Measurements from ENCODE around the gene IL17F.

The IL17F gene

DNA sequence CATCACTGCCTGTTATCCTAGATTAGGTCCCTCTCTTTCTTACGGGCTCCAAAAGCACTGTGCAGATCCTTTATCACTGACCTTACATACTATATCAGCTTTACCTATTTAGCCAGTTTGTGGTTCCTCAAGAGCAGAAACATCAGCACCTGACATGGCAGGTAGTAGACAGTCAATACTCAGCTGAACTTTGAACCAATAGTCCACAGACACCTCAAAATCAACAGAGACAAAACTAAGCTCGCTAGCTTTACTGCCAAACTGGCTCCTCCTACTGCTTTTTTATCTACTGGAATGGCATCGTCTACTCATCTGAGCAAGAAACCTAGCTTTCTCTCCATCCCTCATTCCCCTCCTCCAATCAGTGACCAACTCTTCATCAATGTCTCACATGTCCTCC lies 52.5 kb downstream of the IL17F start:
- Histone ChIP-seq H3K9ac (ENCODE audit: insufficient read length) (no peak overlapping the region), H3K4me3 (no peak overlapping the region), H3K9me3 (ENCODE audit: low read depth, low read length) (no peaks in the 10 kb centered on the region), H3K27ac (no peak overlapping the region), H3K36me3 (ENCODE audit: insufficient read depth, low read length) (no peaks in the 10 kb centered on the region)
- TF ChIP-seq POLR2AphosphoS5 (IDR thresholded peaks at IDR 0.05; ENCODE audit: borderline replicate concordance, low read depth, low read length) (no peak), FOXP2 (optimal IDR thresholded peaks at IDR 0.05; ENCODE audit: control extremely low read depth, extremely low read length, insufficient read depth) (no peak), EZH2 (IDR thresholded peaks at IDR 0.05) (no peak)
- DNase-seq (ENCODE audit: low read depth, low spot score) = no peak

DNA sequence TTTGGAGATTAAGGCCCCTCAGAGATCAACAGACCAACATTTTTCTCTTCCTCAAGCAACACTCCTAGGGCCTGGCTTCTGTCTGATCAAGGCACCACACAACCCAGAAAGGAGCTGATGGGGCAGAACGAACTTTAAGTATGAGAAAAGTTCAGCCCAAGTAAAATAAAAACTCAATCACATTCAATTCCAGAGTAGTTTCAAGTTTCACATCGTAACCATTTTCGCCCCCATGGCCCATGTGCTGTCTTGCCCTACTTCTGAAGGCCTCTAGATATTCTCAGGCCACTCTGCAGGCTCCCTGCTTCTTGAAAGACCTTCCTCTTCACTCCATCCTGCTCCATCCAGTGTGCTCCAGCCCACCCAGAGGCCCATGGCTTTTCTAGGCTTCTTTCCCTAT lies 53.9 kb downstream of the IL17F start:
- no peak for DNase-seq (ENCODE audit: low read depth, low spot score)
- Histone ChIP-seq H3K36me3 (ENCODE audit: insufficient read depth, low read length) (no peaks in the 10 kb centered on the region), H3K4me3 (no peak overlapping the region), H3K27ac (no peak overlapping the region), H3K9me3 (ENCODE audit: low read depth, low read length) (no peaks in the 10 kb centered on the region), H3K9ac (ENCODE audit: insufficient read length) (no peak overlapping the region)
- no peak for TF ChIP-seq POLR2AphosphoS5 (IDR thresholded peaks at IDR 0.05; ENCODE audit: borderline replicate concordance, low read depth, low read length)
- TF ChIP-seq EZH2 (IDR thresholded peaks at IDR 0.05) = no peak
- TF ChIP-seq FOXP2 (optimal IDR thresholded peaks at IDR 0.05; ENCODE audit: control extremely low read depth, extremely low read length, insufficient read depth) = no peak

- Histone ChIP-seq H3K4me3 (no peak overlapping the region), H3K9me3 (ENCODE audit: low read depth, low read length) (no peaks in the 10 kb centered on the region), H3K9ac (ENCODE audit: insufficient read length) (no peak overlapping the region), H3K27ac (no peak overlapping the region), H3K36me3 (ENCODE audit: insufficient read depth, low read length) (no peaks in the 10 kb centered on the region)
- TF ChIP-seq FOXP2 (optimal IDR thresholded peaks at IDR 0.05; ENCODE audit: control extremely low read depth, extremely low read length, insufficient read depth) = no peak
- no peak for TF ChIP-seq POLR2AphosphoS5 (IDR thresholded peaks at IDR 0.05; ENCODE audit: borderline replicate concordance, low read depth, low read length)
- no peak for TF ChIP-seq EZH2 (IDR thresholded peaks at IDR 0.05)
- no peak for DNase-seq (ENCODE audit: low read depth, low spot score)
These were observed 54.3 kb downstream of the IL17F start for GRCh38 chr6:52189974-52190373.

- no peaks in the 10 kb centered on the region for H3K36me3 ChIP-seq (ENCODE audit: insufficient read depth, low read length)
- no peak for DNase-seq (ENCODE audit: low read depth, low spot score)
- H3K27ac ChIP-seq = no peak overlapping the region
- no peak overlapping the region for H3K9ac ChIP-seq (ENCODE audit: insufficient read length)
- no peaks in the 10 kb centered on the region for H3K9me3 ChIP-seq (ENCODE audit: low read depth, low read length)
- H3K4me3 ChIP-seq = no peak overlapping the region
- TF ChIP-seq EZH2 (IDR thresholded peaks at IDR 0.05) (no peak), FOXP2 (optimal IDR thresholded peaks at IDR 0.05; ENCODE audit: control extremely low read depth, extremely low read length, insufficient read depth) (no peak)
These were observed 57.2 kb downstream of the IL17F start for GRCh38 chr6:52187098-52187497.

Measured in SK-N-MC (cell line).